Nephron (organoid): Measurements from ENCODE around the gene CDR2.

Experiments
- H3K27ac Mint-ChIP-seq, 3 experiments: 2 replicates each; pipeline ENCODE4 v1.8.0; 2020; ENCODE audit warnings: mixed read lengths in 3 of 3, mild to moderate bottlenecking in 2 of 3, moderate library complexity in 1 of 3
- H3K27me3 Mint-ChIP-seq: 2 replicates; pipeline ENCODE4 v1.8.0; 2021; ENCODE audit warnings: low read depth, mild to moderate bottlenecking, moderate library complexity, mixed read lengths
- H3K36me3 Mint-ChIP-seq: 2 replicates; pipeline ENCODE4 v1.8.0; 2020; ENCODE audit warnings: low read depth, mixed read lengths
- H3K4me1 Mint-ChIP-seq: 2 replicates; pipeline ENCODE4 v1.8.0; 2020; ENCODE audit warnings: mixed read lengths
- H3K4me3 Mint-ChIP-seq, 3 experiments: 2 replicates each; pipeline ENCODE4 v1.8.0; 2020; ENCODE audit warnings: mild to moderate bottlenecking in 3 of 3, mixed read lengths in 3 of 3, moderate library complexity in 2 of 3
- H3K9me3 Mint-ChIP-seq: 2 replicates; pipeline ENCODE4 v1.8.0; 2020; ENCODE audit warnings: mixed read lengths
- CTCF ChIP-seq, 3 experiments: fragments of 200-600 bp; sonication (generic); IDR thresholded peaks; one replicate each; pipeline ENCODE4 v1.5.0; 2021; ENCODE audit warnings: antibody characterized with exemption in 3 of 3; ENCODE audit not compliant: unreplicated experiment in 3 of 3

The CDR2 gene

GRCh38 chr16:22346483-22346882 is 27.9 kb downstream of the CDR2 start:
- TF ChIP-seq CTCF (IDR thresholded peaks at IDR 0.05; ENCODE audit: unreplicated experiment in 3 of 3): no peak
- peaks cover 18% of the 10 kb centered on the region for H3K9me3 Mint-ChIP-seq

DNA sequence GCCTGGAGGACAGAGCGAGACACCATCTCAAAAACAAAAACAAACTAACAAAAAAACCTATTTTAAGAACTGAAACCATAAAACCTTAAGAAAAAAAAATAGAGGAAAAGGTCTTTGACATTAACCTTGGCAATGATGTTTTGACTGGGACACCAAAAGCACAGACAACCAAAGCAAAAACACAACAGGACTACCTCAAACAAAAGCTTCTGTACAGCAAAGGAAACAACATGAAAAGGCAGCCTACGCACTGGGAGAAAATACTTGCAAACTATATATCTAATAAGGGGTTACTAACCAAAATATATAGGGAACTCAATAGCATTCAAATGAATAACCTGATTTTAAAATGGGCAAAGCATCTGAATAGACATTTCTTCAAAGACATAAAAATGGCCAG is 32.3 kb downstream of the CDR2 start:
- peaks cover 70% of the 10 kb centered on the region for H3K36me3 Mint-ChIP-seq
- H3K4me3 Mint-ChIP-seq: no peak overlapping the region

More at GRCh38 chr16:22346483-22346882, 27.9 kb downstream of the CDR2 start:
- no peak overlapping the region for H3K4me3 Mint-ChIP-seq
- peaks cover 68% of the 10 kb centered on the region for H3K36me3 Mint-ChIP-seq
- no peaks in the 10 kb centered on the region for H3K4me1 Mint-ChIP-seq
- H3K27me3 Mint-ChIP-seq: no peaks in the 10 kb centered on the region
- no peak overlapping the region for H3K27ac Mint-ChIP-seq

DNA sequence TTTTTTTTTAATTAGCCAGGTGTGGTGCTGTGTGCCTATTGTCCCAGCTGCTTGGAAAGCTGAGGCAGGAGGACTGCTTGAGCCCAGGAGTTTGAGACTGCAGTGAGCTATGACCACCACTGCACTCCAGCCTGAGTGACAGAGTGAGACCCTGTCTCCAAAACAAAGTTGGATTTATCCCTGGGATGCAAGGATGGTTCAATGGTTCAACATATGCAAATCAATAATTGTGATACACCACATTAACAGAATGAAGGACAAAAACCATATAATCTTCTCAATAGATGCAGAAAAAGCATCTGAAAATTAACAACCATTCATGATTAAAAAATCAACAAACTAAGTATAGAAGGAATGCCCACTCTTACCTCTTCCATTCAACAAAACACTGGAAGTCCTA is 33.5 kb downstream of the CDR2 start:
- Mint-ChIP-seq H3K4me1 (no peaks in the 10 kb centered on the region), H3K27me3 (no peaks in the 10 kb centered on the region), H3K9me3 (peaks cover 63% of the 10 kb centered on the region), H3K4me3 (no peak overlapping the region), H3K36me3 (peaks cover 74% of the 10 kb centered on the region), H3K27ac (no peak overlapping the region)
- TF ChIP-seq CTCF (IDR thresholded peaks at IDR 0.05; ENCODE audit: unreplicated experiment in 3 of 3): no peak

More for the DNA sequence above, 32.3 kb downstream of the CDR2 start:
- no peak for TF ChIP-seq CTCF (IDR thresholded peaks at IDR 0.05; ENCODE audit: unreplicated experiment in 3 of 3)
- Mint-ChIP-seq H3K27me3 (no peaks in the 10 kb centered on the region), H3K9me3 (peaks cover 52% of the 10 kb centered on the region), H3K27ac (no peak overlapping the region), H3K4me1 (no peaks in the 10 kb centered on the region)

DNA sequence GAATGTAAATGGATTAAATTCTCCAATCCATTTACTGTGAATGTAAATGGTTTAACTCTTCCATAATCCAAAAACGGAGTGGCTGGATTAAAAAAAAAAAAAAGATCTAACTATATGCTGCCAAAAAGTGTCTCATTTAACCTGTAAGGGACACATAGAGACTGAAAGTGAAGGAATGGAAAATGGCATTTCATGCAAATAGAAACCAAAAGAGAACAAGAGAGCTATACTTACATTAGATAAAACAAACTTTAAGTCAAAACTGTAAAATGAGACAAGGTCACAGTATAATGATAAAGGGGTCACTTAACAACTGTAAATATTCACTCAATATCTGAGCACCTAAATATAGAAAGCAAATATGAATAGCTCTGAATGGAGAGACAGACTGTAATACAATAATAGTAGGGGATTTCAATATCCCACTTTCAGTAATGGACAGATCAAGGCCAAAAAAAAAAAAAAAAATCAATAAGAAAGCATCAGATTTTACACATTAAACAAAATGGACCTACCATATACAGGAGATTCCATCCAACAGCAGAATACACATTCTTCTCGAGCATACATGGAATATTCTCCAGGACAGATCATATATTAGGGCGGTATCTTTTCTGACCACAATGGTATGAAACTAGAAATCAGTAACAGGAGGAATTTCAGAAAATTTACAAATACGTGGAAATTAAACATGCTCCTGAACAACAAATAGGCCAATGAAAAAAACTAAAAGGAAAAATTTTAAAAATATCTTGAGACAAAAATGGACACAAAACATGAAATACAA is 36.4 kb downstream of the CDR2 start:
- Mint-ChIP-seq H3K4me1 (no peaks in the 10 kb centered on the region), H3K9me3 (peaks cover 66% of the 10 kb centered on the region), H3K27me3 (no peaks in the 10 kb centered on the region), H3K36me3 (peaks cover 94% of the 10 kb centered on the region), H3K27ac (no peak overlapping the region), H3K4me3 (no peak overlapping the region)
- no peak for TF ChIP-seq CTCF (IDR thresholded peaks at IDR 0.05; ENCODE audit: unreplicated experiment in 3 of 3)

DNA sequence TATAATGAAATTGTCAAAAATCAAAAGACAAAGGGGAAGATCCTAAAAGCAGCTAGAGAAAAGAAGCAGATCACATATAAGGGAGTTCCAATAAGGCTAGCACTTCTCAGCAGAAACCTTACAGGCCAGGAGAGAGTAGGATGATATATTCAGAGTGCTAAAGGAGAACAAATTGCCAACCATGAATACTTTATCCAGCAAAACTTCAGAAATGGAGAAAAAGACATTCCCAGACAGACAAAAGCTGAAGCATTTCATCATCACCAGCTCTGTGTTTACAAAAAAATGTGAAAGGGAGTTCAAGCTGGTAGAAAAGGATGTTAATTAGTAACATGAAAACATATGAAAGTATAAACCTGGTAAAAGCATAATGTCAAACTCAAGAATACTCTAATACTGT is 37.4 kb downstream of the CDR2 start:
- Mint-ChIP-seq H3K27me3 (no peaks in the 10 kb centered on the region), H3K27ac (no peak overlapping the region), H3K36me3 (peaks cover 93% of the 10 kb centered on the region), H3K4me3 (no peak overlapping the region), H3K4me1 (no peaks in the 10 kb centered on the region), H3K9me3 (peaks cover 59% of the 10 kb centered on the region)
- TF ChIP-seq CTCF (IDR thresholded peaks at IDR 0.05; ENCODE audit: unreplicated experiment in 3 of 3): no peak

- Mint-ChIP-seq H3K36me3 (peaks cover 93% of the 10 kb centered on the region), H3K27ac (no peak overlapping the region), H3K9me3 (peaks cover 54% of the 10 kb centered on the region), H3K4me3 (no peak overlapping the region), H3K4me1 (no peaks in the 10 kb centered on the region), H3K27me3 (no peaks in the 10 kb centered on the region)
- no peak for TF ChIP-seq CTCF (IDR thresholded peaks at IDR 0.05; ENCODE audit: unreplicated experiment in 3 of 3)
Observed at GRCh38 chr16:22336581-22336980, 37.8 kb downstream of the CDR2 start.
